OCI-M2 (cell line): ENCODE data around the gene PHKG2.

ENCODE experiments used
- DNase-seq: peaks from one replicate; lab custom pipeline; 2025; ENCODE audit not compliant: unreplicated experiment; lab: John Stamatoyannopoulos, UW

The PHKG2 gene

GRCh38 chr16:30773826-30774225 is 25.6 kb downstream of the PHKG2 start:
- no peak for DNase-seq

DNA sequence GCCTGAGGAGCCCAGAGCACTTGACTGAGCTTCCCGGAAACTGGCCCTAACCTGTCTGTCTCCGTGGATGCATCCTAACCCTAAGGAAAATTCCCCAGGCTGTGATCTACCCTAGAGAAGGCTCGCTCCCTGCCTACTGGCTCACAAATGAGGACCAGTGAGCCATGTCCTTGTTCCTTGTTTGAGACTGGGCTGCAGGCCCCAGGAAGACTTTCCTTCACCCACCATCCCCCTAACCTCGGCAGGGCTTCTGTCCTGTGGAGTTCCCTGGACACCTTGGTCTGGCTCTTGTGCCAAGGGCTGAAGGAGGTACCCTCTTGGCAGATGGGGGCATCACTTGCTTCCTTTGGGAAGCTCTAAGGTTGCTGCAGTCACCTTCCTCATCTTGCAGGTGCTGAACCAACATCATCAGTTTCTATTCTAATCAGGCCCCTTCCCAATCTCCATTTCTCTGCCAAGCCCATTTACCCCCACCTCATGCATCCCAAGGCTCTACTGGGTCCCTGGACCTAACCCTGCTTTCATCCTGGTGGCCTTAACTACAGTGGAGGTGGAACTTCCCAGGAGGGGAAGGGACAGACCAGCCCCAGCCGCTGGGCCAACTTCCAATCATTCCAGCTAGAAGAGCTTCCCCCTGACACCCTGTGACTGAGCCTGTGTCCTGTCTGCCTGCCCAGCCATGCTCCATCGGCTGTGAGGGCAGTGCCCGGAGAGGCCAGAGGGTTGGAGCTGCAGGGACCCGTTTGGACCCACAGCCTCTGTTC is 26.3 kb downstream of the PHKG2 start:
- DNase-seq: no peak

GRCh38 chr16:30775131-30775391 is 26.8 kb downstream of the PHKG2 start:
- DNase-seq: no peak

GRCh38 chr16:30775392-30776188 is 27.4 kb downstream of the PHKG2 start:
- DNase-seq: peak; percentile 45

DNA sequence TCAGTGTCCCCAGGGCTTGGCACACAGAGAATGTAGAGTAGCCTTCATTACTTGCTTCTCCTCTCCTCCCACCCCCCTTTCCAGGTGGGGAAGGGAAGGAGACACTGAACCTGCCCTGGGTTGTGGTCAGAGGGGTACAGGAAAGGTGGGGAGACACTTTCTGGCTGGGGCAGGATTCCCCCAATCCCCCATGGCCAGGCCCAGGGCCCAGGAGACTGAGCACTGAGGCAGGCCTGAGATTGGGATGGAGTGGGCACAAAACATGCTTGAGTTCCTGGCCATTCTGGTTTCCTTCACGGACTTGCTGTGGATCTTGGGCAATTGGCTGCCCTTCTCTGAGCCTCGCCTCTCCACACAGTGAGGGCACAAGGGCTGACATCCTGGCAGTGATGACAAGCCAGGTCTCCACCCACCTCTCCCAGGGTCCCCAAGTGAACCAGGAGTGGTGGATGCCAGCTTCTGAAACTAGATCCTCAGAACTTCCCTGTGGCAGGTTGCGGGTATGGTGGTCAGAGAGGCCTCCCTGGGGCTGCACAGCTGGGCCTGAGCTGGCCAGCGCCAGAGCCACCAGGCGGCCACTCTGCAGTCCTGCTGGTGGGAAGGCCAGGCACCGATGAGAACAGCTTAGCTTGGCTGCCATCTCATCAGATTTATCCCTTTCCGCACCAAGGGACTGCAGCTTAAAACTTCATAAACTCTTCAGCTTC is 29.5 kb downstream of the PHKG2 start:
- DNase-seq: no peak

DNA sequence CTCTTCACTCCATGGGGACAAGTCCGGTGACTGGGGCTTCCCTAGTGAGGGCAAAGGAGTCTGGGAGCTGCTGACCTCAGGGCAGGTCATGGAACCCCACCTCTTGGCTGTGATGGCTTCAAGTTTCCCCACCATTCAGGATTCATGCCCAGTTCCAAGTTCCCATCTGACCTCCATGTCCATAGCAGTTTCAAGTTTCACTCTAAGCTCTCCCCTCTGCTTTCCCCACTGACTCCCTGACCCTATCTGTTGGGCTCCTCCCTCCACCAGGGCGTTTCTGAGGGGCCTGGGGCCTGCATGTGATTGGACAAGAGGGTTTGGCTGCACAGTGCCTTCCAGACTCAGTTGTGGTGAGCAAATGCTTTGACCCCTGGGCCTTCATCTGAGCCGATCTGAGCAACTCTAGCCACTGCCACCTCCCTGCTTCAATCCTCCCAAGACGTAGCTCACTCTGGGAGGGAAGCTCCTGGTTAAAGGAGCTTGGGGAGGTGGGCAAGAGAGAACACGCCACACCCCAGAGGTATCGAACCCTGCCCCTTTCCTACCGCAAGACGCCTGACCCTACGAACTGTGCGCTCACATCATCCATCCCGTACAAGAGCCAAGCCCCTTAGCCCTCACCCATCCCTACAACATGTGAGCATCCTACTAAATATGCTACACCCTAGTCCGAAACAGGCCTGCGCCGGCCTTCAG is 30.5 kb downstream of the PHKG2 start:
- no peak for DNase-seq

DNA sequence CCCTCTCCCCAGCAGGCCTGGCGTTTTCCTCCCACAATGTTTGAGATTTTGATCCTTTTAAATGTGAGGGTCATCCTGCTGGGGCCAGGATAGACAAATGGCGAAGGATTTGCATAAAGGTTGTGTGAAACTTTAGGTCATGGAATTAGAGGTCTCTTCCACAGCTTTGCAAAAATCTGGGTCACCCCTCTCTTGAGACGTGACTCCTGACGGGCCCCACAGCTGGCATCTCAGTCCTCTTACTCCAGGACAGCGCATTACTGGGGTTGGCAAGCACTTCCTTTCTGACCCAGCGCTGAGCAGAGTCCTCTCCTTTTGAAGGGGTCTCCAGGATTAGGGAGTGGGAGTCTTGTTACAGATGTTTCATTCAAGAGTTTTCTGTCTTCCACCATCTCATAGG is 31.4 kb downstream of the PHKG2 start:
- DNase-seq: no peak

DNA sequence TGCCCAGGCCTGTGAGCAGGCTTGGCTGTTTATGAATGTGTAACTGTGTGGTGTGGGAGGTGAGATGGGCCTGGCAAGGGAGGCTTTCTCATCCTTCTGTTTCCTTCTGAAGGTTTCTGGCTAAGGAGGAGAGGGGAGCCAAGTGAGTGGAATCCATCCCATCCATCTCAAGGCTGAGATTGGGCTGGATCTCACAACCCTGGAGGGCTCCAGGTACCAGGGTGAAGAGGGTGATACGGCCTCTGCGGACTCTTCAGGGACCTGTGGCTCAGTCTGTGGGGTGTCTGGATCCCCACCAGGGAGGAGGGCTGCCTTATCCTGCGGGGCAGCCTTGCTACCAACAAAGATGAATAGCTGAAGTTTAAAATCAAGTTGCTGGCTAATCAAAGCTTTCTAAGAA is 31.8 kb downstream of the PHKG2 start:
- DNase-seq: no peak

DNA sequence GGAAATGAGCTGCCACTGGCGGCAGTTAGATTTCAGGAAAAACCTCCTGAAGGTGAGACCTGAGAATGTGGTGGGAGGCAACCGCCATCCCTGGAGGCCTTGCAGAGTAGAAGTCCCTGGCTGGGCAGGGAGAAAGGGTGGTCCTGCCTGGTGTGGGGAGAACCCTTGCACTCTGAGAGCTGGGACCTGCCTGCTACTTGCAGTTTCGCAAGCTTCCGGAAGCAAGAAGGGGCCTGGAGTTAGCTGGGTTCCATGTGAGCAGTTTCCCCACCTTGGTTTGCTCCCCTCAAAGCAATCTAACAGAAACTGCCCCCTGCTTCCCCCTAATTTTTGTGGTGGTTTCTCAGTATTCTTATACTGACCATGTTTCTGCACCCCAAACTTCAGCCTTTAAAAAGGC is 32.3 kb downstream of the PHKG2 start:
- DNase-seq: no peak

GRCh38 chr16:30782486-30783279 is 34.5 kb downstream of the PHKG2 start:
- DNase-seq: no peak

GRCh38 chr16:30783280-30784109 is 35.3 kb downstream of the PHKG2 start:
- no peak for DNase-seq

GRCh38 chr16:30784215-30784614 is 36.0 kb downstream of the PHKG2 start:
- no peak for DNase-seq

DNA sequence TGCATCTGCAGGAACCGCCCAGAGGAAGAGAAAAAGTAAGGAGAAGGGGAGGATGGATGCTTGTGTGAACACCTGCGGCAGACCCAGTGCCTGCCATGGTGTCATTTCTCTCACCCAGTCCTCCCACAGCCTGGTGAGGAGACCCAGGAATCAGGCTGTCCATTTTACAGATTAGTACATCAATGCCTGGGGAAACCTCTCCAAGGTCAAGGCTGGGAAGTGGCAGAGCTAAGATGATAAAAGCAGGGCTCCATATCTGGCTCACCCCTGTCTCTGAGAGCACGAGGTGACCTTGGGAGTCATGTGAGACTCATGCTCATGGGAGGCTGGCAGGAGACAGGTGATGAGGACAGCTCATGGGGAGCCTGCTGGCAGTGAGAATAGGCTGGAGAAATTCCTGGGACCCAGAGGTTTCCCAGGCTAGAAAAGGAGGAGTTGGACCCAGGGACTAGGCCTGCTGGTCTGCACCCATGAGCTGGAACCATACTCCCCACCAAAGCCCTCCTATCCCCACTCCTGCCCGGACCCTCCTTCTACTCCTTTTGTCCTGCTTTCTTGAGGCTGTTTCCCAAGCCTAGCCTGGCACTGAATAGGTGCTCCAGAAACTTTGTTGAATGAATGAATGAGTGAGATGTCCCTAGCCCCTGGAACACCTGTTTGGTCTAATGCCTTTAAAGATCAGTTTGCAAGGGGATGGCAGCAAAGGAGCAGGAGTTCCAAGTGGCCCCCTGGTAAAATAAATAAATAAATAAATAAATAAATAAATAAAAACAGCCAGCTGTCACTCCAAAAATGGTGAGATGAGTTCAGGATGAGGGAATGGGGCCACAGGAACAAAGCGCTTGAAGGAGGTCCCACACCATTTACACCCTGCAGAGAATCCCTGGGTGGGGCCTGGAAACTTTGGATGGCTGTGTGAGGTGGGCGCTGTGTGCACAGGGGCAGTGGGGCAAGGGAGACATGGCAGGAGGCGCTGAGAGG is 37.2 kb downstream of the PHKG2 start:
- DNase-seq: no peak

GRCh38 chr16:30786115-30786935 is 38.1 kb downstream of the PHKG2 start:
- no peak for DNase-seq

DNA sequence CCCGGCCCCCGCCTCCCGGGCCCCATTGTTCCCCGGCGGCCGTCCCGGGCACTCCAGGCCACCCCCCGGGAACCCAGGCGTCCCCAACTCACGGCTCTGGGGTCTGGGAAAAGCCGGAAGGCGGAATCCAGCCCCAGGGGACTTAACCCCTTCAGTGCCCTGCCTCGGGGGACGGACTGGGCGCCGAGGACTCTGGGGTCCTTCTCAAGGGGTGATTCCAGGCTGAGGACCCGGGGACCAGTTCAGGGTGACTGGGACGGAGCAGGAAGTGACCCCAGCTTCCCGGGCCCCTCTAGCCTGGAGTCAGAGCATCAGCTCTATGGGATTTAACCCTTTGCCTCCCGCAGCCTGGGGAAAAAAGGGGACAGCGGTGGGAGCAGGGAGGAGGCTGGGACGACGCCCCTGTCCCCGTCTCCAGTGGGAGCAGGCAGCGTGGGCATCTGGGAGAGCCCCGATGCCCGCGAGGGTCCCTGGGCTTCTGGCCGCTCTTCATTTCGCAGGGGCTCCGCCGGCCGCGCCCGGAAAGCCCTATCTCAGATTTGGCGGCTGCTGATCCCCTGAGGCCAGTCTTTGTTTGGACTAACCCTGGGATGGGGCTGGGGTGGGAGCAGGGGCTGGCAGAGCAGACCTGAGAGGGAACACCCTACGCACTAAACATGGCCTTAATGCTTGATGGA is 38.8 kb downstream of the PHKG2 start, which contains the start of gene ZNF629:
ZNF629 (minus strand) TSS at position 270 of the 677 bp plus-strand sequence. CDS start 2,723 bp downstream, outside the sequence.
- no peak for DNase-seq

DNA sequence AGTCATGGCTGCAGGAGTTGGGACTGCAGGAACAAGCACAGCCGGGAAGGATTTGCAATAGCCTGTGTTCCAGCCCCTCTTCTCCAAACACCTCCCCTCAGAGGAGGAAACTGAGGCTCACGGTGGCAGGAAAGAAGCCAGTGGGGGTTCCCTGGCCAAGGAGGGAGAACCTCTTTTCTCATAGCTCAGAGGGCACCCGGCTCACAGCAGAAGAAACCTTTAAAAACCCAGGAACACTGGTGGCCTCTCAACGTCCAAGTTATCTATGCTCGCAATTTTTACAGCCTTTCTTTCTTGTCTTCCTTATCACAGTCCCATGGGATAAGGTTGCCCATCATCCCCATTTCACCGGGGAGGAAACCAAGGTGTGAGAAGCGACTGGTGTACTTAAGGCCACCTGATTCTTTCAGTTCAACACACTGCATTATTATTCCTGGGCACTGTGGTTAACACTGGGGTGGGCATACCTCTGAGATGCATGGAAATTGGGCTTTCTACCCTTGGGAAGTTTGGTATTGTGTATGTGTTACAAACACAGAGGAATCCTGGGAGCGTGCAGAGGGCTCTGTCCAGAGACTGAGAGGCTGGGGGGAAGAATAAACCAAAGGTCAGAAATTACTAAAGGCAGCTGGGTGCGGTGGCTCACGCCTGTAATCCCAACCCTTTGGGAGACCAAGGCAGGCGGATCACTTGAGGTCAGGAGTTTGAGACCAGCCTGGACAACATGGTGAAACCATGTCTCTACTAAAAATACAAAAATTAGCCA is 39.6 kb downstream of the PHKG2 start:
- no peak for DNase-seq
